HG02798 (cell line): ENCODE measurements around the gene CLUH.

Experiments used
- ATAC-seq: cut with Tn5 transposase; IDR thresholded peaks from one replicate; pipeline ENCODE4 v1.9.1; 2021; ENCODE audit warnings: mild to moderate bottlenecking; ENCODE audit not compliant: unreplicated experiment, poor library complexity

Gene CLUH

GRCh38 chr17:2647957-2648356 is 63.6 kb downstream of the CLUH start:
- no peak for ATAC-seq

GRCh38 chr17:2644971-2645370 is 66.6 kb downstream of the CLUH start:
- no peak for ATAC-seq
